ENCODE data around the gene BOLL.
"Not testable (repeated sequence)": the region's sequence is repeated elsewhere in the genome, so short reads cannot be mapped to it uniquely, and the experiment has no call there.

BOLL gene

DNA sequence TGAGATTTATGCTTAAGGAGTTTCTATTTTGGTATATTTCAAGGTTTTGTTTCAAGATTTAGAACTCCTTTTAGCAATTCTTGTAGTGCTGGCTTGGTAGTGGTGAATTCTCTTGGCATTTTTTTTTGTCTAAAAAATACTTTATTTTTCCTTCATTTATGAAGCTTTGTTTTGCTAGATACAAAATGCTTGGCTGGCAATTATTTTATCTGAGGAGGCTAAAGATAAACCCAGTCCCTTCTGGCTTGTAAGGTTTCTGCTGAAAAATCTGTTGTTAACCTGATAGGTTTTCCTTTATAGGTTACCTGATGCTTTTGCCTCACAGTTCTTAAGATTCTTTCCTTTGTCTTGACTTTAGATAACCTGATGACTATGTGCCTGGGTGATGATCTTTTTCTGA, 85.4 kb downstream of the BOLL start:
- DNase-seq; H3K9me3 ChIP-seq (ENCODE audit: control extremely low read depth in 1 of 5, control insufficient read depth in 4 of 5, insufficient read depth in 2 of 5, low read depth in 1 of 5, low read length in 4 of 5); H3K27ac ChIP-seq (ENCODE audit: insufficient read depth in 1 of 2, low read depth in 1 of 2, low read length in 2 of 2, poor library complexity in 1 of 2, severe bottlenecking in 2 of 2); CTCF ChIA-PET; H3K4me3 ChIP-seq (ENCODE audit: control insufficient read depth in 1 of 7, extremely low read depth in 1 of 7, insufficient read depth in 4 of 7, low read depth in 2 of 7, low read length in 6 of 7); H3K36me3 ChIP-seq (ENCODE audit: control insufficient read depth in 4 of 4, insufficient read depth in 4 of 4, low read length in 3 of 4); H3K27me3 ChIP-seq (replicated peaks in 2 of 5; ENCODE audit: control insufficient read depth in 4 of 5, insufficient read depth in 5 of 5, low read length in 4 of 5); H3K4me1 ChIP-seq (ENCODE audit: control extremely low read depth in 1 of 4, control insufficient read depth in 4 of 4, insufficient read depth in 4 of 4, low read length in 3 of 4); POLR2A ChIA-PET: not testable (repeated sequence)

GRCh38 chr2:197696571-197696970, 88.5 kb downstream of the BOLL start:
- DNase-seq; H3K4me1 ChIP-seq (ENCODE audit: control extremely low read depth in 1 of 4, control insufficient read depth in 4 of 4, insufficient read depth in 4 of 4, low read length in 3 of 4); H3K27ac ChIP-seq (ENCODE audit: insufficient read depth in 1 of 2, low read depth in 1 of 2, low read length in 2 of 2, poor library complexity in 1 of 2, severe bottlenecking in 2 of 2); POLR2A ChIA-PET; H3K4me3 ChIP-seq (ENCODE audit: control insufficient read depth in 1 of 7, extremely low read depth in 1 of 7, insufficient read depth in 4 of 7, low read depth in 2 of 7, low read length in 6 of 7); H3K36me3 ChIP-seq (ENCODE audit: control insufficient read depth in 4 of 4, insufficient read depth in 4 of 4, low read length in 3 of 4); H3K9me3 ChIP-seq (ENCODE audit: control extremely low read depth in 1 of 5, control insufficient read depth in 4 of 5, insufficient read depth in 2 of 5, low read depth in 1 of 5, low read length in 4 of 5); H3K27me3 ChIP-seq (replicated peaks in 2 of 5; ENCODE audit: control insufficient read depth in 4 of 5, insufficient read depth in 5 of 5, low read length in 4 of 5); CTCF ChIA-PET: not testable (repeated sequence)
- WGBS (ENCODE audit: insufficient coverage) = 95% methylated on average over 4 of the region's 29 CpGs

DNA sequence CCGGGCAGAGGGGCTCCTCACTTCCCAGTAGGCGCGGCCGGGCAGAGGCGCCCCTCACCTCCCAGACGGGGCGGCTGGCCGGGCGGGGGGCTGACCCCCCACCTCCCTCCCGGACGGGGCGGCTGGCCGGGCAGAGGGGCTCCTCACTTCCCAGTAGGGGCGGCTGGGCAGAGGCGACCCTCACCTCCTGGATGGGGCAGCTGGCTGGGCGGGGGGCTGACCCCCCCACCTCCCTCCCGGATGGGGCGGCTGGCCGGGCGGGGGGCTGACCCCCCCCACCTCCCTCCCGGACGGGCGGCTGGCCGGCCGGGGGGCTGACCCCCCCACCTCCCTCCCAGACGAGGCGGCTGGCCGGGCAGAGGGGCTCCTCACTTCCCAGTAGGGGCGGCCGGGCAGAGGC, 89.1 kb downstream of the BOLL start:
- H3K27me3 ChIP-seq (replicated peaks in 2 of 5; ENCODE audit: control insufficient read depth in 4 of 5, insufficient read depth in 5 of 5, low read length in 4 of 5); POLR2A ChIA-PET; H3K9me3 ChIP-seq (ENCODE audit: control extremely low read depth in 1 of 5, control insufficient read depth in 4 of 5, insufficient read depth in 2 of 5, low read depth in 1 of 5, low read length in 4 of 5); CTCF ChIA-PET; H3K4me3 ChIP-seq (ENCODE audit: control insufficient read depth in 1 of 7, extremely low read depth in 1 of 7, insufficient read depth in 4 of 7, low read depth in 2 of 7, low read length in 6 of 7); DNase-seq; H3K4me1 ChIP-seq (ENCODE audit: control extremely low read depth in 1 of 4, control insufficient read depth in 4 of 4, insufficient read depth in 4 of 4, low read length in 3 of 4); H3K36me3 ChIP-seq (ENCODE audit: control insufficient read depth in 4 of 4, insufficient read depth in 4 of 4, low read length in 3 of 4); H3K27ac ChIP-seq (ENCODE audit: insufficient read depth in 1 of 2, low read depth in 1 of 2, low read length in 2 of 2, poor library complexity in 1 of 2, severe bottlenecking in 2 of 2): not testable (repeated sequence)
- no CpG with 5 or more reads among the region's 30 CpGs for WGBS (ENCODE audit: insufficient coverage)

- DNase-seq; H3K27me3 ChIP-seq (replicated peaks in 2 of 5; ENCODE audit: control insufficient read depth in 4 of 5, insufficient read depth in 5 of 5, low read length in 4 of 5); H3K4me1 ChIP-seq (ENCODE audit: control extremely low read depth in 1 of 4, control insufficient read depth in 4 of 4, insufficient read depth in 4 of 4, low read length in 3 of 4); POLR2A ChIA-PET; H3K36me3 ChIP-seq (ENCODE audit: control insufficient read depth in 4 of 4, insufficient read depth in 4 of 4, low read length in 3 of 4); H3K9me3 ChIP-seq (ENCODE audit: control extremely low read depth in 1 of 5, control insufficient read depth in 4 of 5, insufficient read depth in 2 of 5, low read depth in 1 of 5, low read length in 4 of 5); H3K27ac ChIP-seq (ENCODE audit: insufficient read depth in 1 of 2, low read depth in 1 of 2, low read length in 2 of 2, poor library complexity in 1 of 2, severe bottlenecking in 2 of 2); CTCF ChIA-PET; H3K4me3 ChIP-seq (ENCODE audit: control insufficient read depth in 1 of 7, extremely low read depth in 1 of 7, insufficient read depth in 4 of 7, low read depth in 2 of 7, low read length in 6 of 7): not testable (repeated sequence)
- WGBS (ENCODE audit: insufficient coverage) = 100% methylated on average over 2 of the region's 6 CpGs
Measured at GRCh38 chr2:197695206-197695605, 89.9 kb downstream of the BOLL start.

- Histone ChIP-seq H3K27ac (ENCODE audit: insufficient read depth in 1 of 2, low read depth in 1 of 2, low read length in 2 of 2, poor library complexity in 1 of 2, severe bottlenecking in 2 of 2) (no peak overlapping the region), H3K9me3 (ENCODE audit: control extremely low read depth in 1 of 5, control insufficient read depth in 4 of 5, insufficient read depth in 2 of 5, low read depth in 1 of 5, low read length in 4 of 5) (no peaks in the 10 kb centered on the region), H3K4me1 (ENCODE audit: control extremely low read depth in 1 of 4, control insufficient read depth in 4 of 4, insufficient read depth in 4 of 4, low read length in 3 of 4) (no peaks in the 10 kb centered on the region), H3K27me3 (replicated peaks in 2 of 5; ENCODE audit: control insufficient read depth in 4 of 5, insufficient read depth in 5 of 5, low read length in 4 of 5) (no peaks in the 10 kb centered on the region), H3K4me3 (ENCODE audit: control insufficient read depth in 1 of 7, extremely low read depth in 1 of 7, insufficient read depth in 4 of 7, low read depth in 2 of 7, low read length in 6 of 7) (no peak overlapping the region), H3K36me3 (ENCODE audit: control insufficient read depth in 4 of 4, insufficient read depth in 4 of 4, low read length in 3 of 4) (no peaks in the 10 kb centered on the region)
- POLR2A ChIA-PET = no interaction called here
- 100% methylated on average over 1 of the region's 2 CpGs for WGBS (ENCODE audit: insufficient coverage)
- CTCF ChIA-PET = no interaction called here
- no peak for DNase-seq
Measured at GRCh38 chr2:197677483-197677882, 107.6 kb downstream of the BOLL start.

DNA sequence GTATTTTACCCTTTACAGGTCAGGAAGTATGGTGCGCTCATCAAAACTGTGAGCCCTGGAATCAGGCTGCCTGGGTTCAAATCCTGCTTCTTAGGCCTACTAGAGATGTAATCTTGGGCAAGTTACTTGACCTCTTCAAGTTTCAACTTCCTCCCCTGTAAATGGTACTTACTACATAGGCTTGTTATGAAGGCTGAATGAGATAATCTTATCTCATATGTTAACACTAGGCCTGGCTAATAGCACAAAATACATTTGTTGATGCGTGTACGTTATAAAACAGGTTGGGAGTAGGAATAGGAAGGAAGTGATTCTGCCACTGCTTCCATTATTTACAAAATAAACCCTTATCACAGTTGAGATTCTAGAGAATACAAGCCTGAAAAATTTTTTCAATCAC, 108.1 kb downstream of the BOLL start:
- Histone ChIP-seq H3K4me3 (ENCODE audit: control insufficient read depth in 1 of 7, extremely low read depth in 1 of 7, insufficient read depth in 4 of 7, low read depth in 2 of 7, low read length in 6 of 7) (no peak overlapping the region), H3K9me3 (ENCODE audit: control extremely low read depth in 1 of 5, control insufficient read depth in 4 of 5, insufficient read depth in 2 of 5, low read depth in 1 of 5, low read length in 4 of 5) (no peaks in the 10 kb centered on the region), H3K36me3 (ENCODE audit: control insufficient read depth in 4 of 4, insufficient read depth in 4 of 4, low read length in 3 of 4) (no peaks in the 10 kb centered on the region), H3K27me3 (replicated peaks in 2 of 5; ENCODE audit: control insufficient read depth in 4 of 5, insufficient read depth in 5 of 5, low read length in 4 of 5) (no peaks in the 10 kb centered on the region), H3K27ac (ENCODE audit: insufficient read depth in 1 of 2, low read depth in 1 of 2, low read length in 2 of 2, poor library complexity in 1 of 2, severe bottlenecking in 2 of 2) (no peak overlapping the region), H3K4me1 (ENCODE audit: control extremely low read depth in 1 of 4, control insufficient read depth in 4 of 4, insufficient read depth in 4 of 4, low read length in 3 of 4) (no peaks in the 10 kb centered on the region)
- CTCF ChIA-PET = no interaction called here
- WGBS (ENCODE audit: insufficient coverage) = 100% methylated on average over 1 of the region's 3 CpGs
- POLR2A ChIA-PET = no interaction called here
- no peak for DNase-seq
